ENCODE results near the gene ARHGAP28.

Gene ARHGAP28

DNA sequence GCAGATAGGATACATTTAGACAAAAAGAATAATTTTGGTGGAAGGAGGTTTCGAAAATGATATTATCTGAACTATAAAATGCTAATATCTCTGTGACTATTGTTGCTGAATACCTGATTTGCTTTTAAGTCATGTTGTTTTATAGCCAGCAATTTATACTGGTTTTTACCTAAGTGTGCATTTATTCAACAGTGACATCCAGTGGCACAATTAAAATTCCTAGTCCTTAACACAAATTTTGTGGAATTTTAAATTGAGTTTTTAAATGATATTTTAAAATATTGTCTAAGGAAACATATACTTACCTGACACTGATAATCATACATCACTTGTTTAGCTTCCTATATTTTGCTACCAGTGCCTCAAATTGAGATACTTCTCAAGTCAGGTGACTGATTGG lies 144.8 kb downstream of the ARHGAP28 start:
- DNase-seq (ENCODE audit: low spot score): no peak

DNA sequence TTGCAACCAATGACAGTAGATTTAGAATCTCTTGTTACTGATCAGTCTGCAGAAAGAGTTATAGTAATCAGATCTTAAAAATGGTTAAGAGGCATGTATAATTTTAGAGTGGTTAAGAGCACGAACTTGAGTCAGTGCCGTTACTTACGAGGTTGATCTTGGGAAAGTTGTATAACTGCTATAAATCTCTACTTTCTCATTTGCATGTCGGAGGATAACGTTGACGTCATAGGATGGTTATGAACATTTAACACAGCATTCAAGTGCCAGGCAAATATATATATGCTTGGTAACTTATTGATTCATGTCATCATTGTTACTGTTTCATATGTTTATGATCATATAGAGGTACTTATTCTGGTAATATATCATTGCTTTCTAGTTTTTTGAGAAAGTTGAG lies 146.2 kb downstream of the ARHGAP28 start:
- DNase-seq (ENCODE audit: low spot score): no peak

DNA sequence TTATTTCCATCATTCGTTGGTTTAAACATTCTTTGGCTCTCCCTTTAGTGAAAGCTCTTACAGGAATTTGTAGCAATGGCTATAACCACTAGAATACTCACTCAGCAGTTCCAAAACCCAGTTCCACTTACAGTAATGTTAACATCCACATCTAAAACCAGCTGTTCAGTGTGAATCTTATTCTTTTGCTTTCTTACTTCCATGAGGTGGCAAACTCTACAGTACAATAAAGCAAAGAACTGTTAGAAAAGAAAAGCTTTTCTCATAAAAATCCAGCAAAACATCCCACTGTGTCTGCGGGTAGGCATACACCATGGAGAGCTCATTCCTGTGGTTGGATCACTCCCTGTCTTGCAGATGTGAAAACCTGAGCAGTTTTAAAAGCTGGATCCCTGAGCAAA lies 147.1 kb downstream of the ARHGAP28 start:
- no peak for DNase-seq (ENCODE audit: low spot score)

DNA sequence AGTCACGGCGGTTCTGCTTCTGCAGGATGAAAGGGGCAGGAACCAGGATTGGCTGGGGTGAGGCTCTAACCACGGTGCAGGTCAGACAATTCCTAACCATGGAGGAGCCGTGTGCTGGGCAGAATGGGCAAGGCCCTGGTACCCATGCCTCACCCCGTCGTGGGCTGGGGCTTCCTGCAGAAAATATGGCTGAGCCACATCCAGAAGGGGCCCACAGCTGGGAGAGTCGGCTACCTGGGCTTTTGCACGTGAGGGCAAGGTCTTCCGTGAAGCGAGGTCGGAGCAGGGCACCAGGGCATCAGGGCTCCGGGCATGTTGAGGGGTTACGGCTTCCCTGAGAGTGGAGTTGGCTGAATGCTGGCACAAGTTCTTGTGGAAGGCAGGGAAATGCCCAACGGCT lies 147.8 kb downstream of the ARHGAP28 start:
- no peak for DNase-seq (ENCODE audit: low spot score)

DNA sequence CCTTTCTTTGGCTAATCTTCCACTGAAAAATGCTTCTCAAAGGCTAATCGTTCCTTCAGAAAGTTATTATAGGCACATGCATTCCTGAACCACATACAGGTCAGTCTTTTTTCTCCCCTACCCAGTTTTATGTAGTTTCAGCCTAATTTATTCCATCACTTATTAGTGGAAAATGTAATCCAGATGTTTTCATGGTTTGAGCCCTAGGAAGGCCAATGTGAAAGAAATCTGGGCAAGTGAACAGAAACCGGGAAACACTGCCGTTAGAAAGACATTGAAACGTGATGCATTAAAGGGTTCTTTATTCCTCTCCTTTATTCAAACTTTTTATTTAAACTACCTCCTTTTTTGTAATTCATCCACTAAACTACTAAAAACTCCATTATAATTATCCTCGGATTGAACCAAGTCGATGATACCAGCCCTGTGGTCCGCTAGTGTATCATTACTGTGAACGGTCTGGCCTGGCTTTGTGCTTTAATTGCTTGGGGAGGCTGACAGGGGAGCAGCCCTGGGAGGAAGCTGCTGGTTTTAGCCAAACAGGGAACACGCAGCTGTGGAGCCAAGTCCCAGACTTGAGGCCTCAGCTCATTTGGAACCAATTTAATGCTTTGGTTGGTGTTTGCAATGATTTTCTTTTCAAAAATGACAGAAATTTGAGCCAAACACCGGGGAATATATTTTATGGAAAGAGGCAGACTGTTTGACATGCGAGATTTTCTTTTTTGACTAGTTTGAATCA lies 149.2 kb downstream of the ARHGAP28 start:
- DNase-seq (ENCODE audit: low spot score): no peak

DNA sequence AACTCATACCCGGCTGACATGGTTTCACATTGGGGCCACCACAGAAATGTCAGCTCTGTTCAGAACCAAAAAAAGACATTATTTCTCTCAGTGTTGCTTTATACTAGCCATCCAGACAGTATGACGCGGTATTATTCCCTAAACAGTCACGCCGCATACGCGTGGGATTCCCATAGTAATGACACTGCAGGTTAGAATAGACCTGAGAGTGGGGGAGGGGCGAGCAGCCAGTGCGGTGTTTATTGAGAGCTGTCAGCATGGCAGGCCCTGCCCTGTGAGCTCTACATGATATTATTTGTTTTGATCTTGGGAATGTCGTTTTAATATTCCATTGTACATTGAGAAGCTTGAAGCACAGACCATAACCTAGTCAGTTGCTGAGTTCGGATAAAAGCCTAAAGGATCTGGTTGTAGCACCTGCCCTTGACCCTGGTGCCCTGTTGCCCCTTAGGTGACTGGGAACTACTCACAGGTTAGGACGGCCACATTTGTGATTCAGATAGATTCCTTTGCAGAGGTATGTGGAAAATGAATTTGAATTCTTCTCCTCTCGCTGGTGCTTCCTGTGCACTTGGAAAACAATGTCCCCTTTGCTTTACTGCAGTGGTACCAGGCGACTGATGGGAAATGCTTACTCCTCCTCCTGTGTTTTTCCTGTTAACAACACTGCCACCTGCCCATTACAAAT lies 150.1 kb downstream of the ARHGAP28 start:
- no peak for DNase-seq (ENCODE audit: low spot score)

DNA sequence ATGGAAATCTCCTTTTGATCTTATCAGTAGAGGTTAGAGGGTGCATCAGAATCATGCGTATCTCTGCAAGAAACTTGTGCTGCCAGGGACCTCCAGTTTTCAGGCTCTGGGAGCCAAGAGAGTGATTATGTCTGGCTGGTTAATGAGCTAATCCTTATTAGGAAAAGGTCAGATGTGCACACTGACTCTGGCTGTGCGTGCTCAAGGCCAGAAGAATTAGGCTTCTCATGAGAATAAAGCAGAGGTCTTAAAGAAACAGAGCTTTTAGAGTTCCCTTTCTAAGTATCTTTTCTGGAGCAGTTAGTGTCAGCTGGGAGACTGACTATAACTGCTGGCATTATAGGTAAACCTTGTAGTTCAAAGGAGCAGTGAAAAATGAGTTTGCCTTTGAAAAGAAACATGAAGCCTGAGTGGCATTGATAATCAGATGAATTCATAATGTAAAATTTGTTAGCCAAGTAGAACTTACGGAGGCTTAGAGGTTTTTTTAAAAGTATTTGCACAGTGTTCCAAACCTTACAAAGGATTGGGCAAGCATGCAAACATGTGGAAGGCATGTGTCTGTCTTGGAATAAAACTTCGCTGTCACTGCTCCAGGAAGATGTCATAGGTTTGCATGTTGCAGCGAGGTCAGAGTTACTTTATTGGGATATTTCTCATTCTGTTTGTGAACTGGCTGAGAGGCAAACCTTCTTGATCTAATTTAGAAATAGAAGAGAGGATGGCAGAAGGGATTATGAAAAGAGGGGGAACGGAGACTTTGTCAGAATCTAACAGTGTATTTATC lies 151.7 kb downstream of the ARHGAP28 start:
- no peak for DNase-seq (ENCODE audit: low spot score)

DNA sequence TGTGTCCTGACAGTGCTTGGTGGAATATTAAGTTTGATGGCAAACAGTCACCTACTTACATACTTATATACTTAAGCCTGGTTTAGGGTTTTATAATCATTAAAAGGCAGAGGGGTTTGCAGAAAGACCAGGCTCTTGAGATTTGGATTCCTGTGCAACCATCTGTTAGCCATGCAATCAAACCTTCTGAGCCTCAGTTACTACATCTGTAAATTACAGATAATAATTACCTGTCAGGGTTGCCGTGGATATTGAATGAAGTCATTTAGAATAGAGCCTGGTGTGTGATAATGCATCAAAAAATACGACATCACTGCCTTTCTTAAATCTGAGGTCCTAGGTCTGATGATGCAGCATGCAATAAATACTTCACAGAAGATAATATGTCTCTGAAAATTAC lies 152.9 kb downstream of the ARHGAP28 start:
- DNase-seq (ENCODE audit: low spot score): no peak

DNA sequence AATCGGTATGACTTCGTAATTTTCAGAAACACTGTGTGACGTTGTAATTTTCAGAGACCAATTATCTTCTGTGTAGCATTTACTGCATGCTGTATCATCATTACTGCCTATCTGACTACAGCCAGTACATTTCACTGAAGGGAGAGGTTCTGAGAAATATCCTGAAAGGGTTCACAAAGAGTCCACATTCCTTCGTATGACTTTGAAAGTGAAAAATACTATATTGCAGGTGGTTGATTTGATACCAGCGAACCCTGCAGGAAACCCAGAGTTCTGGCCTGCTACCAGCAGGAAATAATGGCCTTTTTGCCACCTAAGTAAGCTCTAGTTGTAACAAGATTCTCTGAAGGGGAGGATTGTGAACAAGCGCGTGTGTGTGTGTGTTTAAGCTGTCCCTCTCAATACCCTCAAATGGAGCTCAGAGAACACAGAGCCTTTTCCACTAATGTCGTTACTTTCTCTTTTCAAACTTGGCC lies 155.5 kb downstream of the ARHGAP28 start:
- no peak for DNase-seq (ENCODE audit: low spot score)

DNA sequence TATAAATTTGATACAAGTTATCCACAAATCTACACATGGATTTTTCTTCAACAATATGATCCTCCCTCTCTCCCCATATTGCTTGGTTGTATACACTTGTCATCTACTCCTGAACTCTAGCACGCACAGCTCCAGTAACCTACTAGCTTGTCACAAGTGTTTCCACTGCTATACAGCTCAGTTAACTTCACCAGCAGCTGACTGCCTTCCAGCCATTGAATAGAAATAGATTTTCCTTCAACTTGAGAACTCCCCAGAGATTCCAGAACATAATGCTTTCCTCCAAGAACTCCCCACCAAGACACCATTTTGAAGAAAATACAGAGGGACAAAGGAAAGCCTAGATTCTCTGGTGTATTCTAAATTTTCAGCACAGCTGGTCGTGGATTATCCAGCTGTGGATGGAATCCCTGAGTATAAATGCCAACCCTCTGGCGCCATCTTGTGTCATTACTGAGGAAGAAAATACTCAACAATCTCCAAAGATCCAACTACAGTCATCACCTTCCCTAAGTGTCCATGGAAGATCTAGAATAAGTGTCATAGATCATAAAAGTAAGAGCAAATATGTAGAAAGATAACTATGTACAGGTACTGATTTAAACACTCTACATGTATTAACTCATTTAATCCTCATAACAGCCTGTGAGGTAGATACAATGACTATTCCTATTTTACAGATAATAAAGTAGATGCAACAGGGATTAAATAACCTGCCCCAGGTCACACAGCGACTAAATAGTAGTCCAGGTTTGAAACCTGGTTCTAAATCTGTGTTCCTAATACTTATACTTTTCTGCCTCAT lies 156.7 kb downstream of the ARHGAP28 start:
- DNase-seq (ENCODE audit: low spot score): peak; percentile 42

DNA sequence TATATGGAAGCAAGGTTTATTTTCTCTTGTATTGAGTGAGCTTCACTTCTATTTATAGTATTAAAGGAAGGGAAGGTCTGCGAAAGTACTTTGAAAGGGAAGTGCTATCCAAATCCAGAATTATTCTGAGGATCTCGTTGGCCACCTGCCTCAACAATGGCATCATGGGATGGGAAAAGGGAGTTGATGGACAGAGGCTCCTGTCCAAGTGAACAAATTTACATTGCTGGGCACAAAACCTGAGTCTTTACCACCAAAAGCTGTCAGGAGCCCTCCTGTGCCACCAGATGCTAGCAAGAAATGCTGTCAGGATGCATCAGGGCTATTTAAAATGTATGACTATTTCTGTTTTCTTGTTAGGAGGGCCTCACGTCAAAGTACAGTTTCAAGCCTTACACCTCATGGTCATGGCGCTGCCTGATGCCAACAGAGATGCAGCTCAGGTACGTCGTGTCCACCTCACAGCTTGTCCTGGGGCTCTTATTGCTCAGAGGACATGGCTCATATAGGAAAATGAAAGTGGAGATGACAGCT lies 157.3 kb downstream of the ARHGAP28 start:
- no peak for DNase-seq (ENCODE audit: low spot score)

DNA sequence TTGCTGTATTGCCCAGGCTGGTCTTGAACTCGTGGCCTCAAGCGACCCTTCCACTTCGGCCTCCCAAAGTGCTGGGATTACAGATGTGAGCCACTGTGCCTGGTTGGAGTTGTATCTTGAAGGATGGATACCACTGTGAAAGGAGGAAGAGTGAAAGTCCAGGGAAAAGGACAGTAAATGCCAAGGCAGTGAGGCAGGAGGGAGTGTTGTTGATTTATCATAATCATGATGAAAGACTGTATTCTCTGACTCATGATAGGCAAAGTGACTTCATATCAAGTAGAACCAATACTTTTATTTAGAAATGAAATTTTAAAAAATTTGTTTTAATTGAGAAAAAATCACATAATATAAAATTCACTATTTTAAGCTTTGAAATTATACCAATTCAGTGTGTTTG lies 162.3 kb downstream of the ARHGAP28 start:
- DNase-seq (ENCODE audit: low spot score): no peak

DNA sequence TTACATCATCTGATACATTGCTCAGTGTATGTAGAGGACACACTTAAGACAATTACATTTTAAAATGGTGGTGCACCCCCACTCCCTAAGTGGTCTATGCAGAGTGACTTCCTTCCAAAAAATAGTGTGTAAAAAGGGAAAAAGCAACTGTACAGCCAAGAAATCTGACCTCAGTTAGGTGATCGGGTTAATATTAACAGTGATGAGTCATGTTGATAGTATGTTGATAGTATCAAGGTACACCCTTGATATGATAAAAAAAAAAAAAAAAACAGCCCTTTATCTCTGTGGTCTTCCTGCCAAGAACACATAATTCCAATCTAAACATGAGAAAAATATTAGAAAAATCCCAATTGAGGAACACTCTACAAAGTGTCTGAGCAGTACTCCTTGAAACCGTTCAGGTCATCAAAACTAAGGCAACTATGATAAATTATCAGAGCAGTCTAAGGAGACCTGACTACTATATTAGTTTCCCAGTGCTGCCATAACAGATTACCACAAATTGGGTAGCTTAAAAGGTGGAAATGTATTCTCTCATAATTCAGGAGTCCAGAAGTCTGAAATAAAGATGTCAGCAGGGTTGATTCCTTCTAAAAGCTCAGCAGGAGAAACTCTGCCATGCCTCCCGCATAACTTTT lies 171.9 kb downstream of the ARHGAP28 start:
- no peak for DNase-seq (ENCODE audit: low spot score)

DNA sequence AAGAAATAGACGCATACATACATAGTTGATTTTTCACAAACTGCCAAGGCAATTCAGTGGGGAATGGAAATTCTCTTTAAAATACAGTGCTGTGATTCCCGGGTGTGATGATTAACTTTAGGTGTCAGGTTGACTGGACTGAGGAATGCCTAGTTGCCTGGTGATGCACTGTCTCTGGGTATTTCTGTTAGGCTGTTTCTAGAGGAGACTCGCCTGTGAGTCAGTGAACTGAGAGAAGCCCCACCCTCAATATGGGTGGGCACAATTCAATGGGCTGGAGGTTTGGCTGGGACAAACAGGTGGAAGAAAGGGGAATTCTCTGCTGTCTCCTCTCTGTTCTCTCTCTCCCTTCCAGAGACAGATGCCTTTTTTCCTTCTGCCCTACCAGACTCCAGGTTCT lies 187.6 kb downstream of the ARHGAP28 start:
- no peak for DNase-seq (ENCODE audit: low spot score)

DNA sequence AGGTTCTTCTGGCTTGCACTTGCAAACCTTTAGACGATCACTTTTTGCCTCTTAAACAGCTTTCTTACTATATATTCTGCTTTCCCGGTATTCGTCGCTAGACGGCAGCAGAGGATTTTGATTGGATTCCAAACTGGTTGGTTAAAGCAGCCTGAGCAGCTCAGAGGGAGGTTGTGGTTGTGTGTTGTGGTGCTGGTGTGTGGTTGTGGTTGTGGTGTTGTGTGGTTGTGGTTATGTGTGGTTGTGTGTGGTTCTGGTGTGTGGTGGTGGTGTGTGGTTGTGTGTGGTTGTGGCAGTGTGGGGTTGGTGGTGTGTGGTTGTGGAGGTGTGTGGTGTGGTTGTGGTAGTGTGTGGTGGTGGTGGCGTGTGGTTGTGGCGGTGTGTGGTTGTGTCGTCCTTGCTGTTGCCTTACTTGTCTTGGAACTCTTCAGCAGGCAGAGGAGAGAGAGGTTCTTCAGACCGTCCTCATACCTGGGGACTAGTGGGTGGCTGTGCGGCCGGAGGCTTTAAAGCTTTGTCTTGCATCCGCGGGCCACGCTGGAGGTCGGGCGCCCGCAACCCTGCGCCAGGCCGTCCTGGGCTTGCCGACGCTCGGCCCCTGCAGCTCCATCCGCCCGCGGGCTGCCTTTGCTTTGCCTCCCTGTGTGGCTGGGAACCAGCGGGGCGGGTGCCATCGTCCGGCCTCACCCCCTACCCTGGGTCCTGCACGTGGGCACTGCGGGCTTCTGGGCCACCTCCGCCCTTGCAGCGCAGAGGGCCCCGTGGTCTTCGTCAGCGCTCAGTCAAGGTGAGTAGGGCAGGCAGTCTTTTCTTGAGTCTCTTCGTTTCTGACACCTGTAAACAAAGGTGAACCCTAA lies 190.8 kb downstream of the ARHGAP28 start:
- peak; percentile 54 for DNase-seq (ENCODE audit: low spot score)

DNA sequence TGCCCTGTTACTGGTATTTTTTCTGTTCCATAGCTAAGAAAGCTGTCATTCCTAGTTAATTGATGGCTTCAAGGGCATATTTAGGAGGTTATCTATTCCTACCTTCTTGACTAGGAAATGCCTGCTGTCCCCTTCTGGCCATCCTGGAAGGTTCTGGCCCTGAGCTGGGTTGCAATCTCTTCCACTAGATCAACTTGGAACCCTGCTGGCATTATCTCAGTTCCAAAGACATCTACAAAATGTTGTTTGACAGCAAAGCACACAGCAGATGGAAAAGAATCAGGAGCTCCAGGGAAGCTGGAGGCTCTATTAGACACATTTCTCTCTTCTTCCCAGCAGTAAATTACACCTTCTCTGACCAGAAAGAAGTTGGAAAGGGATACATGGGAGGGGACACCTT lies 192.1 kb downstream of the ARHGAP28 start:
- no peak for DNase-seq (ENCODE audit: low spot score)

DNA sequence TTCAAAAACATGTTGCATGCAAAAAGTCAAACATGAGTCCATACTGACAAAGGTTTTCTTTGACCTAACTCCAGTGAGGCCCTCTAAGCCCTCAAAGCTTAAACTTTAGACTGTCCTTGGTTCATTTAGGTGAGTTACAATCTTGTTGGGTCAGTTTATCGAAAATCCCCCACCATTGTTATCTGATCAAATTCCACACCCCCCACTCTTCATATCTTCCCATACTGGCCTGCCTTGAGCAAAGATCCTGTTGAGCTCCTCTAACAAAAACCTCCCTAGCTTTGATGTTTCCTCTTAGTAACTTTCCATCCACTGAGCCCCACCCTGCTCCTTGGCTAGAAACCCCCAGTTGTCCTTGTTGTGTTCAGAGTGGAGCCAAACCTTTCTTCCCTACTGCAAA lies 193.7 kb downstream of the ARHGAP28 start:
- DNase-seq (ENCODE audit: low spot score): no peak

DNA sequence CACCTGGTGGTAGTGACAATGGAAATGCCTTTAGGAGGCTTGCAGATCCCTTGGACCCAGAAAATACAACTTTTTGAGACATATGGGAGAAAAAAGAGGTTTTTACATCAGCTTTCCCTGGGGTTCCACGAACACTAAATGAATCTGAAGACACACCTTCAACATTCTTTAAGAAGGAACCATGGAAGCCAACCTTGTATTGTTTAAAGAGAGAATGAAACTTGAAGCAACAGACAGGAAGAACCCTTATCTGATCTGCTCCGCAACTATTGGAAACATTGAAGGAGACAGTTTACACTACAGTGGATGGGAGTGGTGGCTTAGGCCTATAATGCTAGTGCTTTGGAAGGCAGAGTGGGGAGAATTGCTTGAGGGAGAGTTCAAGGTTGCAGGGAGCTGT lies 197.6 kb downstream of the ARHGAP28 start:
- no peak for DNase-seq (ENCODE audit: low spot score)

DNA sequence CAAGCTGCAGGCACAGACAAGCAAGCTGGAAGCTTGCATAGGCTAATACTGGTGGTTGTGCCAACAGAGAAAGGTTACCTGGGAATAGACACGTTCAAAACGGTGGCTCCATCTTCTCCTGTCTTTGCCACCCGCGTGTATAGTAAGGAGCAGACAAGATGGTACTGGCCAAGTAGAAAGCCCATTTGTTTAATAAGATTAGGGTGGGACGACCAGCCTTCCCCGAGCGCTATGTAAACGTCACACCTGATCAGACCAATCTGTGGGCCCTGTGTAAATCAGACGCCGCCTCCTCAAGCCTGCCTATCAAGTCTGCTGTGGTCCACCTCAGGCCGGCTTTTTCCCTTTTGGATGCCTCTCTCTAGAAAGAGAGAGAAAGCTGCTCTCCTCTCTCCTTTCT lies 198.8 kb downstream of the ARHGAP28 start:
- no peak for DNase-seq (ENCODE audit: low spot score)

DNA sequence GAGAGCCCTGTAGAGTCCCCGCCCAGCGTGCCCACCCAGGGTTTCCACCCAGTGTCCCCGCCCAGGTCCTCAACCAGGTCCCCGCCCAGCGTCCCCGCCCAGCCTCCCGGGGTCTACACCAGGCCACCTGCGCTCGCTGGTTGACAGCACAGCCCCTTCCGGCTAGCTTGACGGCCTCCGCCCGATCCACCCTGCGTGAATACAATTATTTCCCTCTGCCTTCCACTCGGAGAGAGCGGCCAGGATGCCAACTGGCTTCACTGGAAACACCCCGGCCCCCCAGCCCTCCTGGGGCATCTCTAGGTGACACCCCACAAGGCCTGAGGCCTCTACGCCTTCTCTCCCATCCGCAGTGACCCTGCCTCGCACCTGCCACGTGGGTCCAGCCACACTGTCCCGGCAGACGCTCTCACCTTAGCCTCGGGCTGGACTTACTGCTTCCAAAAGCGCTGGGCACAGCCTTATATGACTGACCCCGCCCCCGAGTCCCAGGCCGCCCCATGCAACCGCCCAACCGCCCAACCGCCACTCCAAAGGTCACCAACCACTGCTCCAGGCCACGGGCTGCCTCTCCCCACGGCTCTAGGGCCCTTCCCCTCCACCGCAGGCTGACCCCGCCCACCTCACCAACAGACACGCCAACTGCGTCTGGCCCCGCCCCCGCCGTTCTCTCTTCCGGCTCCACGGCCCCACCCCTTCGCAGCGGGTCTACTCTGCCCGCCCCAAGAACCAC lies 200.0 kb downstream of the ARHGAP28 start:
- DNase-seq (ENCODE audit: low spot score): peak; percentile 10
